ENCODE data around the gene PADI3.

The PADI3 gene

GRCh38 chr1:17243274-17243673 lies 5.6 kb upstream of the PADI3 start:
- DNase-seq = no peak

GRCh38 chr1:17244821-17245740 lies 3.8 kb upstream of the PADI3 start:
- no peak for DNase-seq

- no peak for DNase-seq
Measured at GRCh38 chr1:17245816-17246325, 3.0 kb upstream of the PADI3 start.

GRCh38 chr1:17246971-17247370 lies 1.9 kb upstream of the PADI3 start:
- DNase-seq = no peak

DNA sequence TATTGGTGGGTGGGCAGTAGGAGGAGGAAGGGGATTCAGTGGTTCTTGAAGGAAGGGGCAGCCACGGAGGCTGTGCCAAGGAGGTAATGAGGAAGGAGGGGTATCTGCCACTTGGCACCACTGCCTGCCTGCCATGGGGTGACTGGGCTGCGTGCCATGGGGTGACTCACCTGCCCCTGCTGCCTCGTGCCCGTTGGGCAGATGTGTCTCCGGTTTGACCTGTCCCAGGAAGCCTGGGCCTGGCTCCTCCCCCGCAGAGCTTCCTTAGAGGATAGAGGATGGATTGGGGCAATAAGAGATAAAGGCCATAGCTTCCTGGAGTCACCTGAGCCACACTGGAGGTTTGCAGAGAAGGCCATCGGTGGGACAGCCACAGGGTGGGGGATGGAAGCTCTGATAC lies 1.7 kb downstream of the PADI3 start:
- DNase-seq = no peak

DNA sequence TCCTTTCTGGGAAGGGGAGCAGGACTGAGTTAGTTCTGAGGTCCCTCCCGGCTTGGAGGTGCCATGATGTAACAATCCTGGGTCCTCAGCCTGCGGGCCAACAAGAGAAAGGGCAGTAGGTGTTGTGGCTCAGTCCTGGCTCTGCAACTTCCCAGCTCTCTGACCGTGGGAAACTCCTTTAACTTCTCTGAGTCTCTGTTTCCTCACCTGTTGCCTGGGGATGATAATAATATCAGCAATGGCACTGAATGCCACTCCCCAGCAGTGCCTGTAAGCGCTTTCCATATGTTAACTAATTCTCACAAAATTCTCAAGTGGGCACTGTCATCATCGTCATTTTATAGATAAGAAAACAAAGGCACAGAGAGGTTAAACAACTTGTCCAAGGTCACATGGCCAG lies 2.3 kb downstream of the PADI3 start:
- DNase-seq = no peak

DNA sequence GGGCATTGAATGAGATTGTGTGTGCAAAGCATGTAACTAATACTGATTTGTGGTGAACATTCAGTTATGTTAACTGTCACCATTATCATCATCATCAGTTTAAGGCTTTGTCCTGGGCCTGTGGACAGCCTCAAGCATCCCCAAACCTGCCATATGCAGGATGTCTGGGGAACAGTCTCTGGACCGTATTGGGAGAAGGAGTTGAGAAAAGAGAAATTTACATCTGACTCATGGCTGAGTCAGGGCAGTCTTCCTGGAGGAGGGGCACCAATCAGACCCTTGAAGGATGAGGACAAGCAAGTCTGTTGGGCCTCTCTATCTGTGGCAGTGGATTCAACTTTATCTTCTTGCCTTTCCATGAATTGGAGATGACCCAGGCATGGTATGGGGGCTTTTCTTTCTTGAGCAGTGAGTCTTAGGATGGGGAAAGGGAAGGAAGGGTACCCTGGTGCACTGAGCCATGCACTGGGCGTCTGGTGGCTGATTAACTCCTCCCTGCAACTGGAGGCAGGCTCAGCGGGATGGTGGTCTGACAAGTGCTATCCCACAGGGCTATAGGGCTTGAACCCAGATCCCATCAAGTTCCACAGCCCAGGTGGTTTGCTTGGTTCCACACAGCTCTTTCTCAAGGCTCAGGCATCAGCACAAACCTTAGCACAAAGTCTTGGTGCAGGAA lies 2.9 kb downstream of the PADI3 start:
- no peak for DNase-seq

DNA sequence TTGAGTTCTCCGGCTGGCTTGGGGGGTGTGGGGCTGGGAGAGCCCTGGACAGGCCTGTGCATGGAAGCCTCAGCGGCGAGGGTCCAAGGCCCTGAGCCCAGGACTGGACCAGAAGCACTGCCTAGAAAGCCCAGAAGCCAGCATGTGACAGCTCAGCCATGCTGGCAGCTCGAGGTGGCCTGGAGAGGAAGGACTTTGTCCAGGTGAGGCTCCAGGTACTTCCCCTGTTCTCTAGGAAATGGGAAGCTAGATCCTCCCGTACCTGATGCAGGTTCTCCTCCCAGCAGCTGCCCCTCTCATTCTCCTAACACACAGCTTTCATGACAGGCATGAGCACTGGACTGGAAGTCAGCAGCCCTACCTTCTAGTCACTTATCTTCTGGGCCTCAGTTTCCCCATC lies 6.4 kb downstream of the PADI3 start:
- no peak for DNase-seq

- no peak for DNase-seq
Measured at GRCh38 chr1:17258116-17258757, 9.3 kb downstream of the PADI3 start.

DNA sequence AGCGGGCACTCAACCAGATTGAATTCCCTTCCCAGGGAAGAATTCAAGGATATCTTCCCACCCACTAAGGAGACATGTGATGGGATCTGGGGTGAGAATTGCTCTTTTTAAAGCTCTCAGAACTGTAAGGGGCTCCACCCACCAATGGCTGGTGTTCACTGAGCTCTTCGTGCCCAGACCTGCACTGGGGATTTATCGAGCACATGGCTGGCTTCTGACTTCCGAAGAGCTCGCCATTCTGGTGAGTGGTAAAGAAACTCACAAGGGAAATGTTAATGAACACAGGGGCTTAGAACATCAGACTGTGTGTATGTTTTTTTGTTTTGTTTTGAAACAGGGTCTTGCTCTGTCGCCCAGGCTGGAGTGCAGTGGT lies 9.8 kb downstream of the PADI3 start:
- DNase-seq = no peak

- DNase-seq = no peak
Measured at GRCh38 chr1:17259233-17259873, 10.5 kb downstream of the PADI3 start.

- no peak for DNase-seq
Measured at GRCh38 chr1:17260264-17260663, 11.4 kb downstream of the PADI3 start.

- no peak for DNase-seq
Measured at GRCh38 chr1:17260738-17261137, 11.8 kb downstream of the PADI3 start.

DNA sequence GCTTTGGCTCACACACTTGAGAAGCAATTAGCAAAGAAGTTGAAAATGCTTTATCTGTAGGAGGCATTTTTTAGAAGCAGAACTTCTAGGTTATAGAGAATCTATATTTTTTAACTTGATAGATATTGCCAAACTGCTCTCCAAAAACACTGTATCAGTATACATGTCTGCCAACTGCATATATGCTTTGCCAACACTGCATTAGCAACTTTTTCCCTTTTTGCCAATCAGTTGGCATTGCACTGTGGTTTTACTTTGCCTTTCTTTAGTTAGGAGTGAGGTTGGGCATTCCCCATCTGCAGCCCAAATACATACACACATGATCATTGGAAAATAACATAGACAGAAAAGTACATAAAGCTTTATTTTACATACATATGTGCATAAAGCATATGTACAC lies 15.0 kb downstream of the PADI3 start:
- no peak for DNase-seq

GRCh38 chr1:17264470-17264869 lies 15.6 kb downstream of the PADI3 start:
- DNase-seq = no peak

DNA sequence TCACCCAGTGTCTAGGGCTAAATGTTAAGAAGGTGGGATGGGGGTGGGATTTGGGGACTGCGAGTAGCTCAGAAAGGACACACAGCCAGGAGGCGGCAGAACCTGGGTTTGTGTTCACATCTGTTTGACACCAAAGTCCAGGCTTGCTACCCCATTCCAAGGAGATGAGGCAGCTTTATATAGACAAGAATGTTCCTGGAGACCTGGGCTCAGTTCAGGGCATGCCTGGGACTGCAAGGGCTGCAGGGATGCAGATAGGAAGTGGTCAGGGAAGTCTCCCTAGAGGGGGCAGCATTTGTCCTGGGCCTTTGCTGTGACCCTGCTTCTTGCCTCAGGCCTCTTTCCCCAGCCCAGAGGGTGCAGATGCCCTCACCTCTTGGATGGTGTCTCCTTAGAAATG lies 16.3 kb downstream of the PADI3 start:
- DNase-seq = no peak

DNA sequence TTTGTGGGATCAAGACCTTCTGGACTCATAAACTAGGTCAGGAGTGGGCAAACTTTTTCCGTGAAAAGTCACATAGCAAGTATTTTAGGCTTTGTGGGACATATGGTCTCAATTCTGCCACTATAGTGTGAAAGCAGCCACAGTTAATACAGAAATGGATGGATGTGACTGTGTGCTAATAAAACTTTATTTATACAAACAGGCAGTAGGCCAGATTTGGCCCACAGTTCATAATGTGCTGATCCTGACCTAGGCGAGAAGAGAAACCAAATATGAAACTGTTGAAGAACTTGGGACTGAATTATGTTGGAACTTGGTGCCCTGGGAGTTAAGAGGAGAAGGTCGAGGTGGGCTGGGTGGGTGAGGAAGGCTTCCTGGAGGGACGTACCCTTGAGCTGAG lies 17.1 kb downstream of the PADI3 start:
- DNase-seq = no peak

DNA sequence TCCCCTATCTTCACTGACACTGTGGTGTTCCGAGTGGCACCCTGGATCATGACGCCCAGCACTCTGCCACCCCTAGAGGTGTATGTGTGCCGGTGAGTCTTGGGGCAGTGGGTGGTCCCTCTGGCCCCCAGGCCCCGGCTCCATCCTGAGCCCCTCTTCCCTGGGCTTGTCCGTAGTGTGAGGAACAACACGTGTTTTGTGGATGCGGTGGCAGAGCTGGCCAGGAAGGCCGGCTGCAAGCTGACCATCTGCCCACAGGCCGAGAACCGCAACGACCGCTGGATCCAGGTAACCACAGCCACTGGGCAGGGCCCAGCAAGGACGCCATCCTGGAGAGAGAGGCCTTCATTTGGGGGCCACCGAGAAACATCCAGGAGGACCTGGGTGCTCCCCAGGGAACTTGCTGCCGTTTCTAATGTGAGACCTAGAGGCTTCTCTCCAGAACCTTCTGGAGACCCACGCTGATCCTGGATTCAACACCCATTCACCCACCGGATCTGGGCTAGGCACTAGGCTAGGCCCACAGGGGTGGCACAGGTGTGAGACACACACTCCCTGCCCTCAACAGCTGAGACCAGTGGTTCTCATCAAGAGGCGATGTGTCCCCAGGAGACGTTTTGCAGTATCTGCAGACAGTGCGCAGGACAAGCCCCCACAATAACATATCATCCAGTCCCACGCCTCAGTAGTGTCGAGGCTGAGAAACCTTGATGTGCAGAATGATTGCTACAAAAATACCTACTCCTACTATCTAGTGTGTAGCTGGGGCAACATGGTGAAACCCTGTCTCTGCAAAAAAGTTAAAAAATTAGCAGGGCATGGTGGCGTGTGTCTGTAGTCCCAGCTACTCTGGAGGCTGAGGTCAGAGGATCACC lies 22.2 kb downstream of the PADI3 start:
- DNase-seq = no peak

GRCh38 chr1:17272066-17272465 lies 23.2 kb downstream of the PADI3 start:
- DNase-seq = no peak

DNA sequence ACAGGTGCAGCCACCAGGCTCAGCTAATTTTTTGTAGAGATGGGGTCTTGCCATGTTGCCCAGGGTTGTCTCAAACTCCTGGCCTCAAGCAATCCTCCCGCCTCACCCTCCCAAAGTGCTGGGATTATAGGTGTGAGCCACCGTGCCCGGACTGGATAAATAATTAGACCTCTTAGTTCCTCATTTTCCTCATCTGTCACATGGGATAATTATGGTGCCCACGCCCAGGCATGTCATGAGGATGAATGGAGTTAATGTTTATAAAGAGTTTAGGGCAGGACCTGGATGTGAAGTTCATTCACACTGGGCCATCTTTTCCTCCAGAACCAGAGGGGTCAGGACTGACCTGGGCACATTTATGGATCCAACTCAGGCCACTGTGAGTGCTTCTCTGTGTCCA lies 23.7 kb downstream of the PADI3 start:
- DNase-seq = no peak

DNA sequence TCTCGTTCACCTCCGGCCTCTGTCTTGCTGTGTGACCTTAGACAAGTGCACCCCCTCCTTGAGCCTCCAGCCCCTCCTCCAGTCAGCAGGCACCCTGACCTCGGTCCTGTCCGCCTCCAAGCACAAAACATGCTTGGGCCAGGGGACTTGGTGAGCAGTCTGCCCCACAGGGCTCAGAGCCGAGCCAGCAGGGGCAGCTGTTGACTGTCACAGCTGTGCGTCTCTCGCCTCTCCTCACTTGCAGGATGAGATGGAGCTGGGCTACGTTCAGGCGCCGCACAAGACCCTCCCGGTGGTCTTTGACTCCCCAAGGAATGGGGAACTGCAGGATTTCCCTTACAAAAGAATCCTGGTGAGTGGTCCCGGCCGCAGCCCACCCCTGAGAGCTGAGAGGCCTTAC lies 24.2 kb downstream of the PADI3 start:
- no peak for DNase-seq

Measured in left hindlimb (tissue), 1 donor.